ENCODE data around the gene SLC29A1. TPM values are rescaled to one million over a fixed set of nuclear protein-coding genes. Genes with fewer than 3 reads are reported as not detected.

The SLC29A1 gene
- total RNA-seq, 1 experiment from 2014 or later: 81.3 TPM

DNA sequence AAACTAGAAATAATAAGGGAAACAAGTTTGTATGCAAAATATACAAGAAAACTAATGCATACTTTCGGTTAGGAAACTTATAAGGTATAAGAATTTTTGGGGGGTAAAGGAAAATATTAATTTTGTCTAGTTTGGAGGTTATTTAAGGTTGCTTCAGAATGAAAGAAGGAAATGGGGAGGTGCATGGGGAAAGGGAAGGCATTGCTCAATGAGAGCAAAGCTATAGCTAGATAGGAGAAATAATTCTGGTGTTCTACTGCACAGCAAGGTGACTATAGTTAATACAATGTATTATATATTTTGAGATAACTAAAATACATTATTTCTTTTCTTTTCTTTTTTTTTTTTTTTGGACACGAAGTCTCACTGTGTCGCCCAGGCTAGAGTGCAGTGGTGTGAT lies 12.1 kb upstream of the SLC29A1 start:
- Histone ChIP-seq H3K36me3 (ENCODE audit: control insufficient read depth, insufficient read depth, low read length) (no peaks in the 10 kb centered on the region), H3K4me3 (ENCODE audit: low read depth, low read length) (no peak overlapping the region), H3K27me3 (replicated peaks; ENCODE audit: control insufficient read depth, insufficient read depth, low read length) (no peaks in the 10 kb centered on the region), H3K9me3 (no peaks in the 10 kb centered on the region), H3K4me1 (peaks cover 6% of the 10 kb centered on the region; the same call in 1 of the 2 replicates)
- H3K4me1 Mint-ChIP-seq (ENCODE audit: low read depth, unreplicated experiment): peaks cover 16% of the 10 kb centered on the region
- ChIA-PET POLR2A (no interaction called here), CTCF (no interaction called here)
- no peak for DNase-seq
- no peaks in the 10 kb centered on the region for H3K9me3 Mint-ChIP-seq (ENCODE audit: unreplicated experiment)
- intact Hi-C loops (cut with micrococcal nuclease; ENCODE audit: unreplicated experiment): no loop called here
- H3K4me3 Mint-ChIP-seq (ENCODE audit: unreplicated experiment): no peak overlapping the region
- no peaks in the 10 kb centered on the region for H3K36me3 Mint-ChIP-seq (ENCODE audit: insufficient read depth, unreplicated experiment)
- BruUV-seq (replicated peaks): no TSS peak
- H3K27ac Mint-ChIP-seq (ENCODE audit: unreplicated experiment): no peak overlapping the region
- TF ChIP-seq, protein P1, sequence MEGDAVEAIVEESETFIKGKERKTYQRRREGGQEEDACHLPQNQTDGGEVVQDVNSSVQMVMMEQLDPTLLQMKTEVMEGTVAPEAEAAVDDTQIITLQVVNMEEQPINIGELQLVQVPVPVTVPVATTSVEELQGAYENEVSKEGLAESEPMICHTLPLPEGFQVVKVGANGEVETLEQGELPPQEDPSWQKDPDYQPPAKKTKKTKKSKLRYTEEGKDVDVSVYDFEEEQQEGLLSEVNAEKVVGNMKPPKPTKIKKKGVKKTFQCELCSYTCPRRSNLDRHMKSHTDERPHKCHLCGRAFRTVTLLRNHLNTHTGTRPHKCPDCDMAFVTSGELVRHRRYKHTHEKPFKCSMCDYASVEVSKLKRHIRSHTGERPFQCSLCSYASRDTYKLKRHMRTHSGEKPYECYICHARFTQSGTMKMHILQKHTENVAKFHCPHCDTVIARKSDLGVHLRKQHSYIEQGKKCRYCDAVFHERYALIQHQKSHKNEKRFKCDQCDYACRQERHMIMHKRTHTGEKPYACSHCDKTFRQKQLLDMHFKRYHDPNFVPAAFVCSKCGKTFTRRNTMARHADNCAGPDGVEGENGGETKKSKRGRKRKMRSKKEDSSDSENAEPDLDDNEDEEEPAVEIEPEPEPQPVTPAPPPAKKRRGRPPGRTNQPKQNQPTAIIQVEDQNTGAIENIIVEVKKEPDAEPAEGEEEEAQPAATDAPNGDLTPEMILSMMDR (IDR thresholded peaks at IDR 0.05; ENCODE audit: insufficient read depth in 1 of 2, low read depth in 1 of 2, low read length in 1 of 2, severe bottlenecking in 1 of 2, unreplicated experiment in 1 of 2): no peak
- H3K27me3 Mint-ChIP-seq (ENCODE audit: insufficient read depth, unreplicated experiment): no peaks in the 10 kb centered on the region

- no peak for DNase-seq
- Mint-ChIP-seq H3K36me3 (ENCODE audit: insufficient read depth, unreplicated experiment) (peaks cover 1% of the 10 kb centered on the region), H3K27me3 (ENCODE audit: insufficient read depth, unreplicated experiment) (no peaks in the 10 kb centered on the region), H3K4me1 (ENCODE audit: low read depth, unreplicated experiment) (peaks cover 9% of the 10 kb centered on the region), H3K4me3 (ENCODE audit: unreplicated experiment) (no peak overlapping the region), H3K9me3 (ENCODE audit: unreplicated experiment) (no peaks in the 10 kb centered on the region), H3K27ac (ENCODE audit: unreplicated experiment) (no peak overlapping the region)
- TF ChIP-seq, protein P1 (IDR thresholded peaks at IDR 0.05; ENCODE audit: insufficient read depth in 1 of 2, low read depth in 1 of 2, low read length in 1 of 2, severe bottlenecking in 1 of 2, unreplicated experiment in 1 of 2): no peak
- no TSS peak for BruUV-seq (replicated peaks)
- ChIA-PET POLR2A (no interaction called here), CTCF (no interaction called here)
- Histone ChIP-seq H3K36me3 (ENCODE audit: control insufficient read depth, insufficient read depth, low read length) (no peaks in the 10 kb centered on the region), H3K4me3 (ENCODE audit: low read depth, low read length) (no peak overlapping the region), H3K4me1 (peaks cover 13% of the 10 kb centered on the region), H3K9me3 (no peaks in the 10 kb centered on the region), H3K27me3 (replicated peaks; ENCODE audit: control insufficient read depth, insufficient read depth, low read length) (no peaks in the 10 kb centered on the region)
- intact Hi-C loops (cut with micrococcal nuclease; ENCODE audit: unreplicated experiment): no loop called here
Measured at GRCh38 chr6:44214307-44214706, 9.1 kb upstream of the SLC29A1 start.

- intact Hi-C loops (cut with micrococcal nuclease; ENCODE audit: unreplicated experiment): no loop called here
- CTCF ChIA-PET: interaction anchor here (0.7 to 1.3 kb wide), 2 partner anchors 27 to 120 kb away, joined by 7 to 9 read pairs; no protein-coding TSS in a partner anchor
- H3K27ac Mint-ChIP-seq (ENCODE audit: unreplicated experiment): no peak within 1 kb of the TSS
Measured at GRCh38 chr6:44216677-44217331, 6.6 kb upstream of the SLC29A1 start, which contains the start of gene MYMX. MYMX (plus strand) TSS chr6:44216926; CDS start chr6:44217472, 546 bp downstream.

More at GRCh38 chr6:44216677-44217331, 6.6 kb upstream of the SLC29A1 start, which contains the start of gene MYMX:
- no peak within 1 kb of the TSS for H3K4me3 ChIP-seq (ENCODE audit: low read depth, low read length)
- POLR2A ChIA-PET: no interaction called here
- TF ChIP-seq, protein P1 (IDR thresholded peaks at IDR 0.05; ENCODE audit: insufficient read depth in 1 of 2, low read depth in 1 of 2, low read length in 1 of 2, severe bottlenecking in 1 of 2, unreplicated experiment in 1 of 2): no peak
- H3K9me3 ChIP-seq: no peaks in the 10 kb centered on the region
- no peaks in the 10 kb centered on the region for H3K27me3 ChIP-seq (replicated peaks; ENCODE audit: control insufficient read depth, insufficient read depth, low read length)
- Mint-ChIP-seq H3K9me3 (ENCODE audit: unreplicated experiment) (no peaks in the 10 kb centered on the region), H3K4me1 (ENCODE audit: low read depth, unreplicated experiment) (peaks cover 9% of the 10 kb centered on the region), H3K4me3 (ENCODE audit: unreplicated experiment) (no peak within 1 kb of the TSS), H3K36me3 (ENCODE audit: insufficient read depth, unreplicated experiment) (peaks cover 6% of the 10 kb centered on the region), H3K27me3 (ENCODE audit: insufficient read depth, unreplicated experiment) (no peaks in the 10 kb centered on the region)
- no TSS peak for BruUV-seq (replicated peaks)
- no peaks in the 10 kb centered on the region for H3K36me3 ChIP-seq (ENCODE audit: control insufficient read depth, insufficient read depth, low read length)
- DNase-seq: no peak
- H3K4me1 ChIP-seq: peaks cover 17% of the 10 kb centered on the region
